ENCODE measurements around the gene SLC37A2. TPM values are rescaled to one million over a fixed set of nuclear protein-coding genes. Genes with fewer than 3 reads are reported as not detected.

Gene SLC37A2
- total RNA-seq, 1 experiment from 2014 or later: 5.2 TPM

DNA sequence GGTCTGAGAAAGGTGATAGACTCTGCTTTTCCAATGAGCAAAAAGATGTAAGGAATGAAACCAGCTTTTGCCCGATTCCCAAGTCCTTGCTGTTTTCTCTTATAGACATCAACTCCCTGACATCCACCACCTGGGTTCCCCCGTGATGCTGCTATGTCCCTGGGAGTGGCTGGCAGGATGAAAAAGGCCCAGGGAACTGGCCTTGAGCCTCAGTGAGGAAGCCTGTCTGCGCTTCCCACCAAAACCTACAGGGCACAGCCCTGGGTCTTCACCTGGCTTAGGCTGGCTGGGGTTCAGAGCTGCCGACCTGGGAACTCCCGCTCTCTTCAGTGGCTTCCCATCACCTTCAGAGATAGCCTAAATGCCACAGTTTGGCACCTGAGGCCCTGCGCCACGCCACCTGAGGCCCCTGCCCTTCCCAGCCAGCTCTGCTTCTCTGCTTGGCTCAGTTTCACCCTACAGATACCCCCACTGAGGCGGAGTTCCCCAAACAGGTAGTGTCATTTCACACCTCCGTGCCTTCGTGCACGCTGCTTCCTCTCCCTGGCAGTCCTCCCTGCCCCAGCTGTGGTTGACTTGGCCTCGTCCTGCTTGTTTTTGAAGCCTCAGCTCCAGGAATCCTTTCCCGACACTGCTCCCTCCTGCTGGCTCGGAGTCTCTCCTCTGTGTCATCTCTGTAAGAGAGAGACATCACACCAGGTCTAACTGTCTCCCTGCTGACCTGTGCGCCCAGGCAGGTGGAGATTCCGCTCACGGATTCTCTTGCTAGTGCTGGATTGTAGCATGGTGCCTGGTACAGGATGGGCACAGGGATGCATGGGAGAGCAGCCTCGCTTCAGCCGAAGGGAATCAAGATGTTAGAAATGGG, 10.7 kb downstream of the SLC37A2 start:
- no peak overlapping the region for H3K27ac Mint-ChIP-seq (ENCODE audit: low read depth, unreplicated experiment)
- ChIA-PET CTCF (interaction anchor here (0.6 to 2.9 kb wide), 6 partner anchors 9 to 272 kb away, joined by 3 to 13 read pairs (median 4); partner anchors contain the start of gene SLC37A2), POLR2A (interaction anchor here (1.7 kb wide), 1 partner anchor 8 kb away, joined by 8 read pairs; no protein-coding TSS in a partner anchor)
- DNase-seq (ENCODE audit: unreplicated experiment): no peak
- H3K4me3 Mint-ChIP-seq (ENCODE audit: unreplicated experiment): no peak overlapping the region
- H3K4me1 Mint-ChIP-seq (ENCODE audit: insufficient read depth, unreplicated experiment): peaks cover 51% of the 10 kb centered on the region
- TF ChIP-seq, protein P1, sequence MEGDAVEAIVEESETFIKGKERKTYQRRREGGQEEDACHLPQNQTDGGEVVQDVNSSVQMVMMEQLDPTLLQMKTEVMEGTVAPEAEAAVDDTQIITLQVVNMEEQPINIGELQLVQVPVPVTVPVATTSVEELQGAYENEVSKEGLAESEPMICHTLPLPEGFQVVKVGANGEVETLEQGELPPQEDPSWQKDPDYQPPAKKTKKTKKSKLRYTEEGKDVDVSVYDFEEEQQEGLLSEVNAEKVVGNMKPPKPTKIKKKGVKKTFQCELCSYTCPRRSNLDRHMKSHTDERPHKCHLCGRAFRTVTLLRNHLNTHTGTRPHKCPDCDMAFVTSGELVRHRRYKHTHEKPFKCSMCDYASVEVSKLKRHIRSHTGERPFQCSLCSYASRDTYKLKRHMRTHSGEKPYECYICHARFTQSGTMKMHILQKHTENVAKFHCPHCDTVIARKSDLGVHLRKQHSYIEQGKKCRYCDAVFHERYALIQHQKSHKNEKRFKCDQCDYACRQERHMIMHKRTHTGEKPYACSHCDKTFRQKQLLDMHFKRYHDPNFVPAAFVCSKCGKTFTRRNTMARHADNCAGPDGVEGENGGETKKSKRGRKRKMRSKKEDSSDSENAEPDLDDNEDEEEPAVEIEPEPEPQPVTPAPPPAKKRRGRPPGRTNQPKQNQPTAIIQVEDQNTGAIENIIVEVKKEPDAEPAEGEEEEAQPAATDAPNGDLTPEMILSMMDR (IDR thresholded peaks at IDR 0.05; ENCODE audit: unreplicated experiment): no peak
- H3K9me3 Mint-ChIP-seq (ENCODE audit: unreplicated experiment): no peaks in the 10 kb centered on the region
- intact Hi-C loops (cut with micrococcal nuclease): no loop called here
- no peaks in the 10 kb centered on the region for H3K27me3 Mint-ChIP-seq (ENCODE audit: insufficient read depth, unreplicated experiment)
- no TSS peak for BruUV-seq (replicated peaks)
- H3K36me3 Mint-ChIP-seq (ENCODE audit: insufficient read depth, unreplicated experiment): no peaks in the 10 kb centered on the region

DNA sequence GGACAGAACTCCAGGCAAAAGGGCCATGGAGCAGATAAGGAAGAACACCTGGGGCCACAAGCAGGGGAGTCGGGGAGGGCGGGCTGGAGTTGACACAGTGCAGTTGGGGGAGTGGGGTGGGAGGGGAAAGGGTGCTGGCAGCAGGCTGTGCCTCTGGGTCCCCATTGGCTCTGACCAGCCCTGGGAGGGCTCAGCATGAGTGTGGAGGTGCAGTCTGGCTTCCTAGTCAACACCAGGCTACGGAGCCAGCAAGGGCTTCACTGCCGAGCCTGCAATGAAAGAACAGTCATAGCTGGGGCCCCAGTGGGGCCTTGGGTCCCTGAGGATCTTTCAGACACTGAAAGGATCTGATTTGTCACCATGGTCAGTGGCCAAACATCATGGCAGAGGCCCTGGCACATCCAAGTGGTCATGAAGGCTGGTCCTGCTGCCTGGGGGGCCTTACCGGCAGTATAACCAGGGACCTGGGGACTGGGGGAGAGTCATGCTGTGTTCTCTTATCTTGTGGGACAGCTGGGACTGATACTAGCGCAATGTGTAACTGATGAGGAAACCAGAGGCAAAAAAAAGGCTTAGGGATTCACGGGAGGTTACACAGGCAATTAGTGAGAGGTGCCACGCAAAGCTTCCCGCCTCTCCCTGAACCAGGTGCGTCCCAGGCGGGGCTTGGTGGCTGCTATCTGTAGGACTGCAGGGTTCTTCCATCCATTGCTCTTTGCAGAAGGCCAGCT, 11.6 kb downstream of the SLC37A2 start:
- TF ChIP-seq, protein P1 (IDR thresholded peaks at IDR 0.05; ENCODE audit: unreplicated experiment): no peak
- Mint-ChIP-seq H3K27ac (ENCODE audit: low read depth, unreplicated experiment) (peak overlapping the region; percentile 84), H3K36me3 (ENCODE audit: insufficient read depth, unreplicated experiment) (no peaks in the 10 kb centered on the region), H3K4me3 (ENCODE audit: unreplicated experiment) (no peak overlapping the region), H3K4me1 (ENCODE audit: insufficient read depth, unreplicated experiment) (peaks cover 53% of the 10 kb centered on the region), H3K27me3 (ENCODE audit: insufficient read depth, unreplicated experiment) (no peaks in the 10 kb centered on the region), H3K9me3 (ENCODE audit: unreplicated experiment) (no peaks in the 10 kb centered on the region)
- POLR2A ChIA-PET: interaction anchor here (0.6 to 1.7 kb wide), 2 partner anchors 36 to 267 kb away, joined by 4 to 15 read pairs; partner anchors contain the start of gene TMEM218
- no TSS peak for BruUV-seq (replicated peaks)
- intact Hi-C loops (cut with micrococcal nuclease): loop anchor here (5.0 kb wide), 1 partner anchor 112 kb away; no protein-coding TSS in a partner anchor
- CTCF ChIA-PET: interaction anchor here (0.6 to 2.9 kb wide), 16 partner anchors 8 to 1131 kb away, joined by 3 to 13 read pairs (median 4); partner anchors contain the start of gene SLC37A2
- no peak for DNase-seq (ENCODE audit: unreplicated experiment)

DNA sequence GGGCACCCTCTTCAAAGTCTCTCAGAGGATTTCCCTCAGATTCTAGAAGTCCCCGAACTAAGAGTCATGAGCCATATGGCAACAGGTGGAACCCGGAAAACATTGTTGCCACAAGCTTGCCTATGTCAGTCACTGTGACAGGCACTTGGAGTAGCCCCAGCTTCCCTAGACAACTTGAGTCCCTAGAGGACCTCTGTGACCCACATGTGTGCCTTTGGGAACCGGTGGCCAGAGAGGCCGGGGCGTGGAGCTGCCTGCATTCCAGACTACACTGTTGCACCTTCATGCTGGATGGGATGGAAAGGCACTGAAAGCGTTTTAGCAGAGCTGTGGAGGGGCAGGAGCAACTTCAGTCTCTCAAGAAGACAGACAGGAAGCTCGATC, 12.1 kb downstream of the SLC37A2 start:
- ChIA-PET POLR2A (interaction anchor here (0.6 to 1.7 kb wide), 3 partner anchors 14 to 266 kb away, joined by 3 to 15 read pairs (median 4); partner anchors contain the start of gene TMEM218), CTCF (interaction anchor here (0.6 to 2.1 kb wide), 15 partner anchors 8 to 1131 kb away, joined by 3 to 9 read pairs (median 4); no protein-coding TSS in a partner anchor)
- Mint-ChIP-seq H3K36me3 (ENCODE audit: insufficient read depth, unreplicated experiment) (no peaks in the 10 kb centered on the region), H3K4me1 (ENCODE audit: insufficient read depth, unreplicated experiment) (peaks cover 48% of the 10 kb centered on the region), H3K4me3 (ENCODE audit: unreplicated experiment) (no peak overlapping the region), H3K9me3 (ENCODE audit: unreplicated experiment) (no peaks in the 10 kb centered on the region), H3K27me3 (ENCODE audit: insufficient read depth, unreplicated experiment) (no peaks in the 10 kb centered on the region), H3K27ac (ENCODE audit: low read depth, unreplicated experiment) (peak overlapping the region; percentile 84)
- intact Hi-C loops (cut with micrococcal nuclease): loop anchor here (5.0 kb wide), 1 partner anchor 113 kb away; no protein-coding TSS in a partner anchor
- BruUV-seq (replicated peaks): no TSS peak
- no peak for DNase-seq (ENCODE audit: unreplicated experiment)
- TF ChIP-seq, protein P1 (IDR thresholded peaks at IDR 0.05; ENCODE audit: unreplicated experiment): no peak

Measured in MCF 10A (cell line).